ENCODE data around the gene BRDT. TPM values are rescaled to one million over a fixed set of nuclear protein-coding genes. Genes with fewer than 3 reads are reported as not detected.

The BRDT gene
- total and polyA plus RNA-seq, 2 of the 8 experiments (the other 6 are each of a cell fraction or from before 2014, with no cell fraction given): 0.08 TPM; not detected in 1

DNA sequence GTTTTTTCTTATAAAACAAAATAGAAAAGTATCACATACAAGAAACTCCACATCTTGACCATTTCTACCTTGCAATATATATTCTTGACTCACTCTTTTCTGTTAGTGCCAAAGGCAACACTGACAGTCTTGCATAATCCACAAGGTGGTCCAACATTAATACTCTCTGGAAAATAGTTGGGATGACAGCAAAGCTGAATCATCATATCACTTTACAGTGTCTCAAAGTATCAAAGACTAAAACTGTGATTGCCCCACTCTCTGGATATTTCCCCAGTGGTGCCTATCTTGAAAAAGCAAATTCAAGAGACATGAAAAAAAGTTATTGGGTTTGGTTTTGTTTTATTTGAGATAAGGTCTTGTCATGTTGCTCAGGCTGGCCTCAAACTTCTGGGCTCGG is 48.6 kb upstream of the BRDT start:
- Histone ChIP-seq H3K56ac (replicated peaks; ENCODE audit: insufficient read length, low read depth, low read length) (no peak overlapping the region), H3K9me3 (ENCODE audit: insufficient read depth in 2 of 2, low read depth in 1 of 2, low read length in 1 of 2) (no peaks in the 10 kb centered on the region), H2BK12ac (ENCODE audit: low read depth, low read length) (no peak overlapping the region), H2BK15ac (ENCODE audit: low read length) (no peak overlapping the region), H4K20me1 (replicated peaks in 1 of 2; ENCODE audit: control insufficient read depth in 1 of 2, insufficient read depth in 2 of 2, low read length in 2 of 2) (no peaks in the 10 kb centered on the region), H2AFZ (ENCODE audit: low read length) (no peak overlapping the region), H3K23ac (ENCODE audit: insufficient read length) (no peak overlapping the region), H3K4ac (replicated peaks; ENCODE audit: insufficient read length, low read depth, low read length) (no peak overlapping the region), H3K4me3 (ENCODE audit: extremely low read depth in 1 of 4, insufficient read depth in 2 of 4, low read depth in 3 of 4, low read length in 4 of 4) (no peak overlapping the region), H3K36me3 (ENCODE audit: control insufficient read depth in 2 of 4, insufficient read depth in 4 of 4, low read length in 3 of 4) (no peaks in the 10 kb centered on the region), H2AK5ac (ENCODE audit: low read depth, low read length) (no peak overlapping the region), H3K23me2 (ENCODE audit: low read depth, low read length) (no peaks in the 10 kb centered on the region), H4K8ac (ENCODE audit: extremely low read depth, insufficient read depth, low read length) (no peak overlapping the region), H3K79me2 (ENCODE audit: control insufficient read depth in 1 of 2, insufficient read depth in 2 of 2, low read length in 2 of 2) (no peaks in the 10 kb centered on the region), H3K4me2 (ENCODE audit: insufficient read depth in 1 of 2, low read depth in 2 of 2, low read length in 2 of 2) (no peak overlapping the region), H3K9ac (replicated peaks in 1 of 4; ENCODE audit: extremely low read depth in 1 of 4, low read depth in 3 of 4, low read length in 3 of 4) (no peak overlapping the region), H2BK20ac (ENCODE audit: low read length) (no peak overlapping the region), H3K27me3 (replicated peaks in 1 of 4; ENCODE audit: control insufficient read depth in 3 of 4, extremely low read depth in 1 of 4, insufficient read depth in 3 of 4, low read length in 3 of 4) (no peaks in the 10 kb centered on the region), H3K14ac (ENCODE audit: insufficient read length) (no peak overlapping the region), H4K5ac (ENCODE audit: insufficient read length, low read depth, low read length) (no peak overlapping the region), H2BK5ac (ENCODE audit: low read depth, low read length) (no peak overlapping the region), H3K4me1 (replicated peaks in 1 of 4; ENCODE audit: control insufficient read depth in 3 of 4, insufficient read depth in 4 of 4, low read length in 3 of 4) (no peaks in the 10 kb centered on the region), H4K91ac (replicated peaks; ENCODE audit: insufficient read length, low read length) (no peak overlapping the region), H3K18ac (ENCODE audit: extremely low read depth, low read length) (no peak overlapping the region), H2BK120ac (replicated peaks; ENCODE audit: low read depth, low read length) (no peak overlapping the region), H3K27ac (ENCODE audit: low read depth, low read length) (no peak overlapping the region), H3K79me1 (ENCODE audit: low read depth, low read length) (no peaks in the 10 kb centered on the region)
- 100% methylated on average over 1 of the region's 1 CpG; no CpG with 5 or more reads in 1 of the 2 experiments for WGBS, 2 experiments (ENCODE audit: extremely low coverage in 1 of 2, insufficient coverage in 1 of 2, insufficient read length in 1 of 2, insufficient replicate concordance in 2 of 2, low coverage in 1 of 2, low lambda C conversion rate in 2 of 2, missing lambda C conversion rate in 1 of 2)
- ChIA-PET POLR2A (ENCODE audit: partially characterized antibody) (no interaction called here), CTCF (ENCODE audit: partially characterized antibody) (no interaction called here)
- no peak for TF ChIP-seq KDM4A (IDR thresholded peaks at IDR 0.05; ENCODE audit: low read depth, low read length, severe bottlenecking)
- TF ChIP-seq ATF2 (IDR thresholded peaks at IDR 0.05; ENCODE audit: low read length): no peak
- TF ChIP-seq POLR2A (IDR thresholded peaks at IDR 0.05; ENCODE audit: control extremely low read depth in 1 of 2, low read depth in 2 of 2, low read length in 2 of 2): no peak
- TF ChIP-seq CHD1 (IDR thresholded peaks at IDR 0.05; ENCODE audit: low read depth, low read length): no peak
- TF ChIP-seq CBX8 (IDR thresholded peaks at IDR 0.05; ENCODE audit: borderline replicate concordance, low read depth, low read length): no peak
- no peak for TF ChIP-seq BCL11A (IDR thresholded peaks at IDR 0.05; ENCODE audit: low read depth in 2 of 2, low read length in 2 of 2)
- TF ChIP-seq USF2 (IDR thresholded peaks at IDR 0.05; ENCODE audit: low read length): no peak
- FAIRE-seq (no peak), DNase-seq (ENCODE audit: low read depth in 1 of 2, low spot score in 2 of 2) (no peak)
